ENCODE results near the gene NDUFS7. TPM values are rescaled to one million over a fixed set of nuclear protein-coding genes. Genes with fewer than 3 reads are reported as not detected.

Gene NDUFS7
- total and polyA plus RNA-seq, 8 donors, result 31.6 to 217 (median 117) TPM

- Histone ChIP-seq H3K27ac (no peak overlapping the region), H3K4me1 (peaks cover 7 to 21% (median 13%) of the 10 kb centered on the region in 4 donors), H3K36me3 (peaks cover 73 to 99% (median 97%) of the 10 kb centered on the region in 4 donors), H3K9me3 (no peaks in the 10 kb centered on the region), H3K4me3 (no peak overlapping the region), H3K27me3 (no peaks in the 10 kb centered on the region)
- WGBS, 5 donors, result 88 to 93% (median 92%) methylated on average over 22 to 24 of the region's 24 CpGs
- no peak for DNase-seq
- intact Hi-C loops (cut with DNase I; ENCODE audit: low total_unique reads), result no loop called here
- TF ChIP-seq POLR2A (IDR thresholded peaks at IDR 0.05), result no peak
- no peak for TF ChIP-seq CTCF (IDR thresholded peaks at IDR 0.05)
- TF ChIP-seq EP300 (IDR thresholded peaks at IDR 0.05), result no peak
- no peak for TF ChIP-seq POLR2AphosphoS5 (IDR thresholded peaks at IDR 0.05)
These were observed 39.2 kb downstream of the NDUFS7 start for GRCh38 chr19:1422943-1423342.

- Histone ChIP-seq H3K4me1 (peaks cover under 1 to 14% (median 6%) of the 10 kb centered on the region in 4 donors), H3K27ac (no peak overlapping the region), H3K9me3 (no peaks in the 10 kb centered on the region), H3K36me3 (peaks cover 68 to 99% (median 97%) of the 10 kb centered on the region in 4 donors), H3K27me3 (no peaks in the 10 kb centered on the region), H3K4me3 (no peak overlapping the region)
- WGBS, 5 donors, result 92 to 95% (median 93%) methylated on average over 37 to 40 of the region's 40 CpGs
- intact Hi-C loops (cut with DNase I; ENCODE audit: low total_unique reads), result no loop called here
- no peak for DNase-seq
- TF ChIP-seq EP300 (IDR thresholded peaks at IDR 0.05), result no peak
- no peak for TF ChIP-seq CTCF (IDR thresholded peaks at IDR 0.05)
- no peak for TF ChIP-seq POLR2A (IDR thresholded peaks at IDR 0.05)
- no peak for TF ChIP-seq POLR2AphosphoS5 (IDR thresholded peaks at IDR 0.05)
These were observed 39.9 kb downstream of the NDUFS7 start for GRCh38 chr19:1423436-1424191.

- no peak for TF ChIP-seq EP300 (IDR thresholded peaks at IDR 0.05)
- TF ChIP-seq POLR2AphosphoS5 (IDR thresholded peaks at IDR 0.05), result no peak
- TF ChIP-seq CTCF (IDR thresholded peaks at IDR 0.05), result no peak
- no peak for TF ChIP-seq POLR2A (IDR thresholded peaks at IDR 0.05)
- Histone ChIP-seq H3K4me1 (peaks cover 3 to 18% (median 6%) of the 10 kb centered on the region in 4 donors), H3K4me3 (no peak overlapping the region), H3K9me3 (no peaks in the 10 kb centered on the region), H3K36me3 (peaks cover 66 to 99% (median 97%) of the 10 kb centered on the region in 4 donors), H3K27me3 (no peaks in the 10 kb centered on the region), H3K27ac (no peak overlapping the region)
- WGBS, 5 donors, result 73 to 87% (median 83%) methylated on average over 36 to 42 of the region's 42 CpGs
- intact Hi-C loops (cut with DNase I; ENCODE audit: low total_unique reads), result no loop called here
- DNase-seq, result peak in 1 of 2 donors; percentile 65
These were observed 40.7 kb downstream of the NDUFS7 start for GRCh38 chr19:1424192-1424955.

GRCh38 chr19:1425102-1425837, 41.6 kb downstream of the NDUFS7 start:
- no peaks in the 10 kb centered on the region for H3K9me3 ChIP-seq
- peaks cover 71 to 100% (median 100%) of the 10 kb centered on the region in 4 donors for H3K36me3 ChIP-seq
- TF ChIP-seq CTCF (IDR thresholded peaks at IDR 0.05), result no peak
- TF ChIP-seq POLR2A (IDR thresholded peaks at IDR 0.05), result no peak
- TF ChIP-seq POLR2AphosphoS5 (IDR thresholded peaks at IDR 0.05), result no peak
- no peak for TF ChIP-seq EP300 (IDR thresholded peaks at IDR 0.05)
- no peak for DNase-seq
- H3K27ac ChIP-seq, result no peak overlapping the region
- peaks cover 11 to 26% (median 15%) of the 10 kb centered on the region in 4 donors for H3K4me1 ChIP-seq
- no peak overlapping the region for H3K4me3 ChIP-seq
- H3K27me3 ChIP-seq, result no peaks in the 10 kb centered on the region
- intact Hi-C loops (cut with DNase I; ENCODE audit: low total_unique reads), result no loop called here
- WGBS, 5 donors, result 86 to 91% (median 90%) methylated on average over 30 to 33 of the region's 33 CpGs

Data from stomach (tissue), 9 donors.